HK-2 (cell line): Measurements from ENCODE around the gene CRHR1.

Source experiments
- DNase-seq: peaks from one replicate; pipeline ENCODE4 v3.0.0-alpha.2; 2018; ENCODE audit not compliant: unreplicated experiment

CRHR1 gene

DNA sequence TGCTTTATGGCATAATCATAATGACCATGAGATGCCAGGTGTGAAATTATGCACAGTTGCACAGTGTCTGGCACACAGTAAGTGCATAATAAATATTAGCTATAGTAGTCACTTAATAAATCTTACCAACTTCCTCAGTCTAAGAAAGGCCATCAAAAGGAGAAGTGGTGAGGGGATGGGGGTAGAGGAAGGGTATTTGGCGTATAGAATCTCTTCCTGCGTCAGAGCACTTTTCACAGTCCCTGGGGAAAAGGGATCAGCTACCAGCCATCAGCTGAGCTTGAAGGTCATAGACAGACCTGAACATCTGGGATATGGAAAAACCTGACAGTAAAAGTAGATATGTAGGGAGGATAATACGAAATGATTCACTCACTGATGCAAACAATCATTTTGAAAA is 5.8 kb downstream of the CRHR1 start:
- DNase-seq: no peak

GRCh38 chr17:45790296-45790922 is 6.3 kb downstream of the CRHR1 start:
- no peak for DNase-seq

DNA sequence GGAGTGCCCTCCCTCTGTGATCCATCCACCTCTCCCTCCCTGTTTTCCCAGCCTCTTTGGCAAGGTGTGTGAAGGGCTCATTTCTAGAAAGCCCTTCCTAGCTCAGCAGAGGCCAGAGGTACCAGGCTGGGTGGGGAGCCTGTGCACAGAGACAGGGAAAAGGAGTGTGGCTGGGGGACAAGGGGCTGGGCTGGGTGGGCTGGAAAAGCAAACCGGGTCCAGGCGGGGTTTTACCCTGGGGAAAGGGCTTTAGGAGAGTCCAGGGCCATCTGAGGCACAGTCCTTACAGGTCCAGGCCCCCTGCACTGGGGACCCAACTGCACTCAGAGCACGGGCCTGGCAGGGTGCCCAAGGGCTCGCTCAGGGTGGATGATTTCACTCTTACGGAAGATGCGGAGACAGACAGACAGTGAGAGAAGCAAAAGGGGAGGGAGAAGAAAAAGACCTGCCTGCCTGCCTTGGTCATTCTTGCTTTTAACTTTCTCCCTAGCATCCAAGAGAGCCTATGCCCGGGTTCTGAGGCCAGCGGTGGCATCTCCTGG is 7.0 kb downstream of the CRHR1 start:
- no peak for DNase-seq

DNA sequence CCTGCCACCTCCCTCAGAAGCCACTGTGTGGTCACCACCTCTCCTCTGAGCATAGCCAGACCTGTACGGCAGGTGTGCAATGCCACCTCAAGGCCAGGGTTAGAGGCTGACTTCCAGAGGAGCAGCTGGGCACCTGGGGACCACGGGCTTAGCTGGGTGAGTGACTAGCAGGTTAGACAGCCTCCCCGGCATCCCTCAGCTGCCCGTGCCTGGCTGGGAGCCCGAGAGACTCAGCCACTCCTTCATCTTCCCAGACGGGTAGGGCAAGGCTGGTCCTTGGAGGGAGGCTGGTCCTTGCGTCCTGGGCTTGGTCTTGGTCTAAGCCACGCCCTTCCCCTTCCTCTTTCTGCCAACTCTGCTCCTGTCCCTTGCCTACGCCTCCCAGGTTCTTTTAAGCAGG is 7.8 kb downstream of the CRHR1 start:
- DNase-seq: no peak

- no peak for DNase-seq
Measured at GRCh38 chr17:45792437-45792836, 8.3 kb downstream of the CRHR1 start.

GRCh38 chr17:45792995-45793755 is 9.1 kb downstream of the CRHR1 start:
- no peak for DNase-seq

DNA sequence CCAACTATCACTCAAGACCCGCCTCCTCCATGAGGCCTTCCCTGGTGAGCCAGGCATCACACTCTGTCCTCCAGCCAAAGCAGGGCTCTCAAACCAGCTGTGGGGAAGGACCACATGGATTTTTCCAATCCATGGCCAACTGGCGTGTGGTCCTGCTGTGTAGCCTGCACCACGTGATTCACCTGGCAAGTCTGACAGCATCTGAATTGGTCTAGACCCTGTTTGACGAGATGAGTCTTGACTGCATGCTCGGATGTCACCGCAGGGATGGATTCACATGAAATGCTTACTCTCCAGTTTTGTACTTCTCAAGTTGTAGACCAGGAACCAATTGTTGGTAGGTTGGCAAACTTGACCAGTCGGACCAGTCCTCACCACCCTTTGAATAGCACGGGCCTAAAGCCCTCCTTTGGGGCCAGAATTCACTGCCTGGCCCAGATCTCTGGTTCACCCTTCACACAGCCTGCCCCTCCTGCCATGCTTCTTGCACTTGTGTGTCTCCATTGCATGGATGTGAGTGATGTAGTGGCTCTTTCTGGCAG is 9.9 kb downstream of the CRHR1 start:
- DNase-seq: no peak

- no peak for DNase-seq
Measured at GRCh38 chr17:45794840-45795239, 10.7 kb downstream of the CRHR1 start.

GRCh38 chr17:45800816-45801215 is 16.7 kb downstream of the CRHR1 start:
- DNase-seq: no peak

DNA sequence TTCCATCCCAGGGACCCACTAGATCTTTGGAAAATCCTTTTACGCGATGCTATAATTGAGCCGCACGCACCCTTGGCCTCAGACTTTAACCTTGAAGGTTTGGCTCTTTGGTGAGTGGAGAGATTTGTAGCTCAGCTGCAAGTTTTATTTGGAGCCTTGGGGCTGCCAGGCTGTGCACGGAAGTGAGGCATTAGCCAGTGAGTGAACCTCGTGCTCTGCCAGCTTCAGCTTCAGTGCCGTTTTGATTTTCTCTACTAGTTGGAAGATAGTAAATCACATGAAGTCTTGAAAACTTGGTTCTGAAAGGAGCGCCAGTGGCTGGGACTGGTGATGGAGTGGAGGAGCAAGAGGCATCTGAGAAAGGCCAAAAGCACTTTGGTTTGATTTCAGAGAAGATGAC is 17.3 kb downstream of the CRHR1 start:
- DNase-seq: no peak

DNA sequence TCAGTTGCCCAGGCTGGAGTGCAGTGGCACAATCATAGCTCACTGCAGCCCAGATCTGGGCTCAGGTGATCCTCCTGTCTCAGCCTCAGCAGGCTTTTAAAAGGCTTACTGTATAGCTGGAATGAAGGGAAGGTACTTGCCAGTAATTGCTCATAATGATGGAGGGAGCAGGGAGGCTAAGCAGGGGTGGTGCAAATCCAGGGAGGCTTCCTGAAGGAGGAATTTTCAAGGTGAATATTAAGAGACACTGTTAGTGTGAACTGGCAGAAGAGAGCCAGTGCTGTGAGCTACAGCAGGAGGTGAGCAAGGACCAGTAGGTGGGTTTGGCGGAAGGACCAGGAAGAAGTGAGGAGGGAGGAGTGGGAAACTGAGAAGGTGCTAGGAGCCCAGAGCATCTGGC is 24.7 kb downstream of the CRHR1 start:
- DNase-seq: no peak

DNA sequence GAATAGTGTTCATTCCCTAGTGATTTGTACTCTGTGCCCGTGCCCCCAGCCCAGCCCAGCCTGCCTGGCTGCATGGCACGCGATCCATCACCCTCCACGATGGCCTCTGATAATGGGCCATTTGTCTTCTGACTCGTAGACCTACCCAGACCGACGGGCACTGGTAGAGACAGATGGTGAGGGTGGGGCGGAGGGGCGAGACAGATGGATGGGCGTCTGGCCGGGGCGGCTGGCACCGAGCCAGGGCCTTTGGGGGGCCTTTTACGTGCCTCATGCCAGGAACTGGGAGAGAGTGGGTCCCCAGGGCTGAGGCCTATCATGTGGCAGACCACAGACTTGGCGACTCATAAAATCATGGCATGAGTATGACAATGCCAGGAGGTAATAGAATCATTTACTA is 25.4 kb downstream of the CRHR1 start:
- DNase-seq: peak; percentile 27

GRCh38 chr17:45812102-45812501 is 28.0 kb downstream of the CRHR1 start:
- DNase-seq: no peak

- no peak for DNase-seq
Measured at GRCh38 chr17:45813048-45813725, 29.1 kb downstream of the CRHR1 start.

DNA sequence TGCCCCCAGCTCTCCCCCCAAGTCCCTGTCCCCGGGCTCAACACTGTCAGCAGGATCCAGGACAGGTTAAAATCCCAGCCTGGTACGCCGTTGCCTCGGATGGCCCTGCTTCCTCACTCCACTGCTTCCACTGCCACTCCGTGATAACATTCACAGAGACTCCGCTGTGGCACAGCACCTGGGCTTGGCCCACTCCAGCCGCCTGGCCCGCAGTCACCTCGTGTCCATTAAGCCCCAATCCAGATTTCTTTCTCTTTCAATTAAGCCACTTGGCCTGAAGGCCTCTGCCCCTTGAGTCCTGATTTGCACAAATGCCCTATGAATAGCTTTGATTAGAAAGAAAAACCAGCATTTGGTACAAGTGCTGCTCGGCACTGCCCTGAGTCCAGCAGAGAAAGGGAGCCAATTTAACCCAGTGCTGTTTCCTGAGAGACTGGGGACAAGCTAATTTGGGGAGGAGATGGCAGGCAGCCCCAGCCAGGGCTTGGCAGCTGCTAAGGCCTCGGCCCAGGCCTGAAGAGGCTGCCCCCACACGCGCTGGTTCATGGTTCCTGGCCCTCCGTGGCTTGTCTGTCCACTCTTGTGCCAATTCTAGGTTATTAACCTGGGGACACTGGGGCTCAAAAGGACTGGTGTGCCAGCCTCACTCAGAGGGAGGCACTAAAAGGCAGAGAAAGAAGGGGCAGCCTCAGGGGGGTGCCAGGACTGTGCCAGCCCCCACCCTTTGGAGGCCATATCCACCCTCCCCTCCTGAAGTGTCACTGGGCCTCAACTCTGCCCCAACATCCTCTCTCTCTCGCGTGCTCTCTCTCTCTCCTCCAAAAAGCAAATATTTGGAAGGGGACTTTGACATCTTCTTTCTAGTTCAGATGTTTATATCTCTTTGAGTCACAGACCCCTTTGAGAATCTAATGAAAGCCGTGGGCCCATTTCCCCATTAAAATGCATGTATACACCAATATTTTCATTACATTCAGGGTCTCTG is 30.8 kb downstream of the CRHR1 start:
- DNase-seq: no peak

DNA sequence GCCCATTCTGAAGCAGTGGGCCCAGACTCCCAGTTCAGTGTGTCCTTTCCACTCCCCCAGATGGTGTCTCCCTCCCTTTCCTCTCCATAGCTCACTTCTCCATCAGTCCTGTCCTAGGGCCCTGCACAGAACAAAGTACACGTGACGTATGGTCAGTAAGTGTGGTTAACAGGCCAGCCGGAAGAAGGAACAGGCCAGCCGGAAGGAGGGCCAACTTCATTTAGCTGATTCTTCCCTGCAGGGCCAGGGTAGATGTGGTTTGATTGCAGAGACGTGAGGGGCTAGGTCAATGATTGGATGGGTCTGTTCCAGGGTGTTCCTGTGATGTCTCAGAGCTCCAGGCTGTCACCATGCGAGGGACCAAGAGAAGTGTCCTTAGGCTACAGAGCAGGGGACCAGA is 31.6 kb downstream of the CRHR1 start:
- no peak for DNase-seq

- no peak for DNase-seq
Measured at GRCh38 chr17:45818041-45818440, 33.9 kb downstream of the CRHR1 start.

GRCh38 chr17:45818699-45819098 is 34.6 kb downstream of the CRHR1 start:
- DNase-seq: no peak

GRCh38 chr17:45819632-45820031 is 35.5 kb downstream of the CRHR1 start:
- DNase-seq: no peak

DNA sequence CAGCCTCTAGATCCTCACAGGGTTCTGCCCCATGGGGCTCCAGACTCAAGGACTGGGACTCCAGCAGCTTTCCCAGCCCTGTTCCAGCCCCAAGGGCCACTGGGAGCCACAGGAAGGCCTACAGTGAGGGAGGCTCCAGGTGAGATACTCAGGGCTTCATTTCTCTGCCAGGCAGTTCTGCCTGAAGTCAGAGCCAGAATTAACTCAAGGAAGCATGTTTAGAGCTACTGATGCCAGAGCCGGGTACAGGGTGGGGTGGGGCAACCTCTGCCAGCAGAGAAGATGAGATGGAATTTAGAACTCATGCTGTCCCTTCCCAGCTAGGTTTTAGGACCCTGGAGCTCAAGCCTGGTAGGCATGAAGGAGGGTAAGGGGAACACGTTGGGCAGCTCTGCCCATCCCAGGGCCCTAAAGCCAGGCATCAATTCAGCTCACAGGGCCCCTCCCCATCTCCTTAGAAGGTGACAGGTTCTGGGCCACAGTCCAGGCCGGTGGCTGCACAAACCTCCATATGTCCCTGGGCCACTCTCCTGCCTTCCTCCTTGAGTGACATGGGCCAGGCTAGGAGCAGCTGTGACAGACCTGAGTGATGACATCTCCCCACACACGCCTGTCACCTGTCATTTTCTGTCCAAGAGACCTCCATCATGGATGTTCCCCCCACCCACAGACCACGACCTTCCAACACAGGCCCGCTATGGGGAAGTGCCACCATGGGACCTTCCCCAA is 36.1 kb downstream of the CRHR1 start:
- no peak for DNase-seq

GRCh38 chr17:45821147-45821546 is 37.0 kb downstream of the CRHR1 start:
- no peak for DNase-seq
